Heart left ventricle (tissue), 16 donors: ENCODE results near the gene PPP1R8. TPM values are rescaled to one million over a fixed set of nuclear protein-coding genes. Genes with fewer than 3 reads are reported as not detected.
A peak's percentile ranks its signal among the peaks of the same experiment; 100 is the strongest.

Experiments
- ATAC-seq, 4 donors: fragments of 200-7000 bp; cut with Tn5 transposase; one replicate each; pipeline ENCODE4 v1.9.1; 2020 to 2022; ENCODE audit warnings: moderate library complexity in 4 of 4, mild to moderate bottlenecking in 3 of 4, moderate number of reproducible peaks in 1 of 4
- DNase-seq, 5 donors: peaks; one replicate each; pipeline ENCODE4 v3.0.0-alpha.2; 2020
- H3K27ac ChIP-seq, 12 donors: fragments of 200-600 bp; sonication (generic) in 4 of 12; one replicate each; pipeline versions ENCODE4 v1.5.0 to v1.8.0; 2016 to 2022; ENCODE audit warnings: mild to moderate bottlenecking in 2 of 12
- H3K27me3 ChIP-seq, 9 donors: fragments of 200-600 bp; sonication (generic) in 2 of 9; one replicate each; pipeline versions ENCODE4 v1.5.1 to v1.8.0; 2016 to 2022; ENCODE audit warnings: mild to moderate bottlenecking in 3 of 9
- H3K36me3 ChIP-seq, 9 donors: fragments of 200-600 bp; sonication (generic) in 2 of 9; one replicate each; pipeline versions ENCODE4 v1.5.0 to v1.8.0; 2018 to 2022; ENCODE audit warnings: mild to moderate bottlenecking in 2 of 9
- H3K4me1 ChIP-seq, 12 donors: fragments of 200-600 bp; sonication (generic) in 4 of 12; one replicate each; pipeline versions ENCODE4 v1.5.0 to v1.8.0; 2016 to 2022; ENCODE audit warnings: mild to moderate bottlenecking in 3 of 12
- H3K4me3 ChIP-seq, 12 donors: fragments of 200-600 bp; sonication (generic) in 4 of 12; one replicate each; pipeline versions ENCODE4 v1.5.0 to v1.8.0; 2017 to 2022; ENCODE audit warnings: mild to moderate bottlenecking in 9 of 12, moderate library complexity in 4 of 12
- H3K9me3 ChIP-seq, 12 donors: fragments of 200-600 bp; sonication (generic) in 4 of 12; one replicate each; pipeline versions ENCODE4 v1.5.0 to v1.8.0; 2016 to 2022; ENCODE audit warnings: mild to moderate bottlenecking in 1 of 12
- POLR2A ChIP-seq, 2 donors: fragments of 450-650 bp; IDR thresholded peaks; one replicate each; pipeline ENCODE4 v1.6.1; 2017; ENCODE audit warnings: antibody characterized with exemption in 2 of 2, mild to moderate bottlenecking in 2 of 2, moderate library complexity in 2 of 2
- WGBS, 4 donors: extraction: QIAGEN DNeasy Blood & Tissue Kit in 2 of 4; methylation state at CpG; one replicate each; pipeline versions ENCODE4 v1.1.5 to v1.1.7; 2013 to 2018; 5-methylcytosine and 5-hydroxymethylcytosine counted together
- intact Hi-C, 10 donors: fragments of 100-400 bp; cut with DNase I; formaldehyde crosslinking; loops; one replicate each; pipeline versions ENCODE4 v1.11.1 to v1.14.2; 2022
- polyA plus RNA-seq, 2 donors: library from polyadenylated mRNA; stranded (reverse); fragments of 200-250 nt; gene quantifications; one replicate each; pipeline ENCODE4 v1.2.3, GENCODE V29; 2013
- total RNA-seq, 9 donors: library from RNA; depleted of rRNA in 2 of 9; stranded (reverse); fragments of >200 nt in 2 of 9; fragmentation: NEBNext Ultra II Directional in 3 of 9; extraction: Animal tissue kit (Norgen Biotek cat#: 25700) in 3 of 9; gene quantifications; one replicate each; pipeline versions ENCODE4 v1.1.0 to v1.2.4, GENCODE V29; 2016 to 2023
- TF ChIP-seq, protein P1 (sequence below), 12 donors: fragments of 200-600 bp; sonication (generic) in 4 of 12; IDR thresholded peaks; one replicate each; pipeline versions ENCODE4 v1.5.0 to v1.8.0; 2018 to 2022; ENCODE audit warnings: antibody characterized with exemption in 12 of 12, mild to moderate bottlenecking in 5 of 12
- donor health status: ischemic (EF 13 %, LVEDD 7.1; RV severe dilation, severe dysfunction).
- donor health status: healthy with polysubstance abuse.
- donor health status: DM: no; HTN: yes; CAD: no.
- donor health status: DM: no; HTN: no; CAD: no.
- donor health status: ischemic (EF 25% LVEDD 6.9; RV normal size, moderate dysfunction).
- donor health status: ischemic (EF 25% LVEDD 5.7; RV mildly dilated, moderate dysfunction).
- donor health status: healthy.
- donor health status: DM: yes; HTN: yes; CAD: no.
- donor health status: ischemic (EF 35%, LVEDD 5.7; RV mildly dilated, moderate dysfunction).
- donor health status: nonischemic (EF 11% LVEDD 7.7; RV severe dilation, severe dysfunction).
- donor health status: DM: yes; HTN: yes; CAD: no.
- donor health status: PGD.
- donor health status: ischemic (EF 29% LVEDD 5.4; RV normal size, mild dysfunction).
- donor health status: nonischemic (EF 23%, LVEDD 6.1; RV moderate dilation, normal function).

The PPP1R8 gene
- total and polyA plus RNA-seq, 11 donors = 13.3 to 32.9 (median 25.1) TPM

DNA sequence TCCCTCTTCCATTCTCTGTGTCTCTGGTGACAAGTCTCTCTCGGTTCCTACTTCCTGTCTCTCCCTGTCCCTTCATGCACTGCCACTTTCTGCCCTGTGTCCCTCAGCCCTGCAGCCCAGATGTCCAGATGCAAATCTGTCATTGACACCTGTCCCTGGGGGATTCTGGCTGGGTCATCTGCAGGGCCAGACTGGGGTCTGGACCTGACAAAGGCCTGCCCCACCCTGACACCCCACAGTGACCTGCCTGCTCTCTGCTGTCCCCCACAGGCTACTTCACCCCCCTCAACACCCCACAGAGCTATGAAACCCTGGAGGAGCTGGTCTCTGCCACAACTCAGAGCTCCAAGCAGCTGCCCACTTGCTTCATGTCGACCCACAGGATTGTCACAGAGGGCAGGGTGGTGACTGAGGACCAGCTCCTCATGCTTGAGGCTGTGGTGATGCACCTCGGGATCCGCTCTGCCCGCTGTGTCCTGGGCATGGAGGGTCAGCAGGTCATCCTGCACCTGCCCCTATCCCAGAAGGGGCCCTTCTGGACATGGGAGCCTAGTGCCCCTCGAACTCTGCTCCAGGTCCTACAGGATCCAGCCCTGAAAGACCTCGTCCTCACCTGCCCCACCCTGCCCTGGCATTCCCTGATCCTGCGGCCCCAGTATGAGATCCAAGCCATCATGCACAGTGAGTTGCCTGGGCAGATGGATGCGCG lies 48.9 kb downstream of the PPP1R8 start:
- DNase-seq = no peak
- ATAC-seq = no peak
- TF ChIP-seq, protein P1, sequence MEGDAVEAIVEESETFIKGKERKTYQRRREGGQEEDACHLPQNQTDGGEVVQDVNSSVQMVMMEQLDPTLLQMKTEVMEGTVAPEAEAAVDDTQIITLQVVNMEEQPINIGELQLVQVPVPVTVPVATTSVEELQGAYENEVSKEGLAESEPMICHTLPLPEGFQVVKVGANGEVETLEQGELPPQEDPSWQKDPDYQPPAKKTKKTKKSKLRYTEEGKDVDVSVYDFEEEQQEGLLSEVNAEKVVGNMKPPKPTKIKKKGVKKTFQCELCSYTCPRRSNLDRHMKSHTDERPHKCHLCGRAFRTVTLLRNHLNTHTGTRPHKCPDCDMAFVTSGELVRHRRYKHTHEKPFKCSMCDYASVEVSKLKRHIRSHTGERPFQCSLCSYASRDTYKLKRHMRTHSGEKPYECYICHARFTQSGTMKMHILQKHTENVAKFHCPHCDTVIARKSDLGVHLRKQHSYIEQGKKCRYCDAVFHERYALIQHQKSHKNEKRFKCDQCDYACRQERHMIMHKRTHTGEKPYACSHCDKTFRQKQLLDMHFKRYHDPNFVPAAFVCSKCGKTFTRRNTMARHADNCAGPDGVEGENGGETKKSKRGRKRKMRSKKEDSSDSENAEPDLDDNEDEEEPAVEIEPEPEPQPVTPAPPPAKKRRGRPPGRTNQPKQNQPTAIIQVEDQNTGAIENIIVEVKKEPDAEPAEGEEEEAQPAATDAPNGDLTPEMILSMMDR (IDR thresholded peaks at IDR 0.05) = no peak
- no peak for TF ChIP-seq POLR2A (IDR thresholded peaks at IDR 0.05)
- Histone ChIP-seq H3K27ac (no peak overlapping the region), H3K36me3 (peaks cover 0 to 73% (median 0%) of the 10 kb centered on the region in 9 donors), H3K4me1 (peaks cover 0 to 78% (median 0%) of the 10 kb centered on the region in 12 donors), H3K9me3 (no peaks in the 10 kb centered on the region), H3K4me3 (no peak overlapping the region), H3K27me3 (no peaks in the 10 kb centered on the region)
- WGBS, 4 donors = 83 to 90% (median 85%) methylated on average over 8 to 10 of the region's 10 CpGs
- intact Hi-C loops = no loop called here

DNA sequence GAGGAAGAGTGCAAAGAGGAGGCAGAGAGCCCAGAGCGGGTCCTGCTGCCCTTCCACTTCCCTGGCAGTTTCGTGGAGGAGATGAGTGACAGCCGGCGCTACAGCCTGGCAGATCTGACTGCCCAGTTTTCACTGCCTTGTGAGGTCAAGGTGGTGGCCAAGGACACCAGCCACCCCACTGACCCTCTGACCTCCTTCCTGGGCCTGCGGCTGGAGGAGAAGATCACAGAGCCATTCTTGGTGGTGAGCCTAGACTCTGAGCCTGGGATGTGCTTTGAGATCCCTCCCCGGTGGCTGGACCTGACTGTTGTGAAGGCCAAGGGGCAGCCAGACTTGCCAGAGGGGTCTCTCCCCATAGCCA lies 51.9 kb downstream of the PPP1R8 start:
- Histone ChIP-seq H3K4me3 (no peak overlapping the region), H3K9me3 (no peaks in the 10 kb centered on the region), H3K36me3 (peaks cover 0 to 75% (median 3%) of the 10 kb centered on the region in 9 donors), H3K4me1 (peaks cover 0 to 77% (median 0%) of the 10 kb centered on the region in 12 donors), H3K27me3 (no peaks in the 10 kb centered on the region), H3K27ac (peak overlapping the region in 1 of 12 donors; percentile 97)
- no peak for TF ChIP-seq POLR2A (IDR thresholded peaks at IDR 0.05)
- TF ChIP-seq, protein P1 (IDR thresholded peaks at IDR 0.05) = no peak
- DNase-seq (no peak), ATAC-seq (no peak)
- intact Hi-C loops = no loop called here
- WGBS, 4 donors = 84 to 93% (median 89%) methylated on average over 5 to 6 of the region's 6 CpGs

DNA sequence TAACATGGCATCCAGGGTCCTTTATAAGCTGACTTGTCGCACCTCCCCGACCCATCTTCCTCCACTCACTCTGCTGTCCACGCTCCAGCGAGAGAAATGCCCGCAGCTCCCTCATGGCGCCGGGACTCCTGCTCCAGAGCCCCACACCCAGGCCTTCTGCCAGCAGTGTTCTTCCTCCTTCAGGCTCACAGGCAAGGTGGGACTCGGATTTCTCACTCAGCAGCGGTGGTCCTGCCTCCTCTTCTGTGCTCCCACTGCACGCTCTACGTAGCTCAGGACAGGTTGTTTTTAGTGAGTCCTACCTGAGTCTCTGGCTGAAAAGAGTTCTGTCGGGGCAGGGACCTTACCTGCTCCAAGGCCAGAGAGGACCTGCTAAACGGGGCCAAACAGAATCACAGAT lies 53.0 kb downstream of the PPP1R8 start:
- 92 to 96% (median 94%) methylated on average over 11 to 13 of the region's 13 CpGs for WGBS, 4 donors
- intact Hi-C loops = no loop called here
- ATAC-seq (no peak), DNase-seq (no peak)
- no peaks in the 10 kb centered on the region for H3K9me3 ChIP-seq
- TF ChIP-seq, protein P1 (IDR thresholded peaks at IDR 0.05) = no peak
- no peak for TF ChIP-seq POLR2A (IDR thresholded peaks at IDR 0.05)
- peaks cover 0 to 82% (median 3%) of the 10 kb centered on the region in 9 donors for H3K36me3 ChIP-seq
- no peaks in the 10 kb centered on the region for H3K27me3 ChIP-seq
- no peak overlapping the region for H3K4me3 ChIP-seq
- H3K4me1 ChIP-seq = peaks cover 0 to 77% (median 0%) of the 10 kb centered on the region in 12 donors
- H3K27ac ChIP-seq = peak overlapping the region in 3 of 12 donors; percentile 57 to 97 (median 76)

DNA sequence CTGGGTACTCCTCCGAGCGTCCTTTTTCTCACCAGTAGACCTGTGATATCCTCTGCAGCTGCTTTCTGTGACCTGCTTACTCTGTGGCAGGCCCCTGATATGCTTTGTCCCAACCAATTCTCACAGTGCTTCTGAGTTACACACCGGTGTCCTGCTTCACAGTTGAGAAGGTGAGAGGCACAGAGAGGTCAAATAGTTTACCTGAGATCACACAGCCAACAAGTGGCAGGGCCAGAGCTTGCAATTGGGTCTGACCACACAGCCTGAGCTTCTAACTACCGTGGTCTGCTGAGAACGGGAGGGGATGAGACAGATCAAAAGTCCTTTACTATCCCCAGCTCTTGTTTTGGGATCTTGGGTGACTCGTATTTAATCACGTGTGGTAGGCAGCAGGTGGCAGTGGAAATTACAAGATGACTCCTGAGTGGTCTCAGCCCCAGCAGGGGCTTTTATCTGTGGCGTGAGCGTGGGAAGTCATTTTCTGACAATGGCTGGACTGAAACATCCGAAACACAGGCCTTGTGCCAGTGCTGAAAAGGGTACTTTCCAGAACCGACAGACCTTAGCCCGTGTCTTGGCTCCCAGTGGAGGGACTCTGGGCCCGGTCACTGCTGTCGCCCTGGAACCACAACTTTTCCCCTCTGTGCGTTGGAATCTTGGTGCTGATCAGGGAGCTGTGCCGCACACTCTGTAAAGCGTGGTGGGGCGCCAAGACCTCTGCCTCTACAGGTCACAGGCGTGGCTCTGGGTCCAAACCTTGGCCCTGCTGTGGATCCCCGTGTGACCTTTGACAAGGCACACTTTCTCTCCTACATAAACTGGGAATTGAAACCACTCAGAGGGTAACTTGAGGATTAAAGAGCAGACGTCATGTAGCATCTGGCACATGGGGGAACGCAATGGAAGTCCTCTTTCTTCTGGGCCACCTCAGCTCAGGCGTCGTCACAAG lies 53.7 kb downstream of the PPP1R8 start:
- H3K9me3 ChIP-seq = no peaks in the 10 kb centered on the region
- peak in 3 of 4 donors; percentile 10 to 43 (median 33) for ATAC-seq
- WGBS, 4 donors = 85 to 88% (median 88%) methylated on average over 24 of the region's 24 CpGs
- no peak overlapping the region for H3K4me3 ChIP-seq
- peak in 1 of 5 donors; percentile 28 for DNase-seq
- H3K4me1 ChIP-seq = peaks cover 0 to 77% (median 0%) of the 10 kb centered on the region in 12 donors
- H3K27me3 ChIP-seq = no peaks in the 10 kb centered on the region
- intact Hi-C loops = no loop called here
- no peak for TF ChIP-seq POLR2A (IDR thresholded peaks at IDR 0.05)
- TF ChIP-seq, protein P1 (IDR thresholded peaks at IDR 0.05) = no peak
- peak overlapping the region in 5 of 12 donors; percentile 30 to 97 (median 64) for H3K27ac ChIP-seq
- peaks cover 0 to 88% (median 3%) of the 10 kb centered on the region in 9 donors for H3K36me3 ChIP-seq
